DOHH2 (cell line): Measurements from ENCODE around the gene B4GALNT3.

Experiments
- CTCF ChIP-seq: fragments of 200-600 bp; sonication (generic); IDR thresholded peaks from one replicate; pipeline ENCODE4 v1.5.1; 2014; ENCODE audit warnings: antibody characterized with exemption, mild to moderate bottlenecking, low read depth, low read length; ENCODE audit not compliant: poor library complexity, severe bottlenecking
- EZH2phosphoT487 ChIP-seq: fragments of 200-600 bp; sonication (generic); IDR thresholded peaks from 2 replicates; pipeline ENCODE4 v1.6.1; 2017; ENCODE audit warnings: borderline replicate concordance, mild to moderate bottlenecking, antibody characterized with exemption, low read length, moderate library complexity, mixed read lengths

- no peak for TF ChIP-seq CTCF
- TF ChIP-seq EZH2phosphoT487 = no peak
Measured at GRCh38 chr12:561908-562593, 102.3 kb downstream of the B4GALNT3 start.
